Measurements from ENCODE around the gene FYB1. TPM values are rescaled to one million over a fixed set of nuclear protein-coding genes. Genes with fewer than 3 reads are reported as not detected.
A peak's percentile ranks its signal among the peaks of the same experiment; 100 is the strongest.

Gene FYB1
- total and polyA plus RNA-seq, 2 donors (not counting 1 experiment from before 2014, with no cell fraction given): not detected

- no peak overlapping the region for H3K9ac ChIP-seq (ENCODE audit: insufficient read depth, low read length)
- no peak for TF ChIP-seq EZH2 (IDR thresholded peaks at IDR 0.05; ENCODE audit: low read length, missing control alignments)
- TF ChIP-seq CTCF (conservative IDR thresholded peaks at IDR 0.05 in 1 of 2, IDR thresholded peaks at IDR 0.05 in 1 of 2; ENCODE audit: low read depth in 1 of 2, low read length in 2 of 2): no peak
- no peaks in the 10 kb centered on the region for H3K27me3 ChIP-seq (ENCODE audit: control insufficient read depth, insufficient read depth, low read length)
- no peaks in the 10 kb centered on the region for H3K4me1 ChIP-seq (ENCODE audit: control insufficient read depth, extremely low read depth, insufficient read depth, low read length)
- H3K4me3 ChIP-seq (replicated peaks in 1 of 4; ENCODE audit: control extremely low read depth in 1 of 4, insufficient read depth in 1 of 4, low read depth in 3 of 4, low read length in 4 of 4): no peak overlapping the region
- H3K36me3 ChIP-seq (ENCODE audit: control insufficient read depth, insufficient read depth, low read length): no peaks in the 10 kb centered on the region
- no peaks in the 10 kb centered on the region for H3K79me2 ChIP-seq (ENCODE audit: control insufficient read depth, insufficient read depth, low read length)
- no peak for DNase-seq (ENCODE audit: low read depth in 2 of 2)
- no peaks in the 10 kb centered on the region for H3K9me3 ChIP-seq (ENCODE audit: control insufficient read depth, insufficient read depth, low read depth, low read length)
- no peak overlapping the region for H3K27ac ChIP-seq (ENCODE audit: insufficient read depth, low read length)
- H4K20me1 ChIP-seq (ENCODE audit: control insufficient read depth, extremely low read depth, insufficient read depth, low read length): no peaks in the 10 kb centered on the region
- H3K4me2 ChIP-seq (ENCODE audit: extremely low read depth, insufficient read depth, low read length): no peak overlapping the region
- no peak overlapping the region for H2AFZ ChIP-seq (ENCODE audit: low read length)
These were observed 51.4 kb downstream of the FYB1 start for GRCh38 chr5:39167972-39168342.

- Histone ChIP-seq H4K20me1 (ENCODE audit: control insufficient read depth, extremely low read depth, insufficient read depth, low read length) (no peaks in the 10 kb centered on the region), H3K4me3 (replicated peaks in 1 of 4; ENCODE audit: control extremely low read depth in 1 of 4, insufficient read depth in 1 of 4, low read depth in 3 of 4, low read length in 4 of 4) (no peak overlapping the region), H3K27ac (ENCODE audit: insufficient read depth, low read length) (no peak overlapping the region), H3K79me2 (ENCODE audit: control insufficient read depth, insufficient read depth, low read length) (no peaks in the 10 kb centered on the region), H3K36me3 (ENCODE audit: control insufficient read depth, insufficient read depth, low read length) (no peaks in the 10 kb centered on the region), H3K9me3 (ENCODE audit: control insufficient read depth, insufficient read depth, low read depth, low read length) (no peaks in the 10 kb centered on the region), H3K27me3 (ENCODE audit: control insufficient read depth, insufficient read depth, low read length) (no peaks in the 10 kb centered on the region), H3K9ac (ENCODE audit: insufficient read depth, low read length) (no peak overlapping the region), H3K4me2 (ENCODE audit: extremely low read depth, insufficient read depth, low read length) (no peak overlapping the region), H3K4me1 (ENCODE audit: control insufficient read depth, extremely low read depth, insufficient read depth, low read length) (no peaks in the 10 kb centered on the region), H2AFZ (ENCODE audit: low read length) (no peak overlapping the region)
- TF ChIP-seq CTCF (conservative IDR thresholded peaks at IDR 0.05 in 1 of 2, IDR thresholded peaks at IDR 0.05 in 1 of 2; ENCODE audit: low read depth in 1 of 2, low read length in 2 of 2) (no peak), EZH2 (IDR thresholded peaks at IDR 0.05; ENCODE audit: low read length, missing control alignments) (no peak)
- peak; percentile 14 to 22 for DNase-seq (ENCODE audit: low read depth in 2 of 2)
These were observed 52.0 kb downstream of the FYB1 start for GRCh38 chr5:39167141-39167971.

- no peak overlapping the region for H2AFZ ChIP-seq (ENCODE audit: low read length)
- H3K79me2 ChIP-seq (ENCODE audit: control insufficient read depth, insufficient read depth, low read length): no peaks in the 10 kb centered on the region
- no peaks in the 10 kb centered on the region for H3K27me3 ChIP-seq (ENCODE audit: control insufficient read depth, insufficient read depth, low read length)
- H3K4me1 ChIP-seq (ENCODE audit: control insufficient read depth, extremely low read depth, insufficient read depth, low read length): no peaks in the 10 kb centered on the region
- peak in 1 of 2 donors; percentile 17 for DNase-seq (ENCODE audit: low read depth in 2 of 2)
- no peak overlapping the region for H3K4me3 ChIP-seq (replicated peaks in 1 of 4; ENCODE audit: control extremely low read depth in 1 of 4, insufficient read depth in 1 of 4, low read depth in 3 of 4, low read length in 4 of 4)
- no peaks in the 10 kb centered on the region for H3K9me3 ChIP-seq (ENCODE audit: control insufficient read depth, insufficient read depth, low read depth, low read length)
- H3K36me3 ChIP-seq (ENCODE audit: control insufficient read depth, insufficient read depth, low read length): no peaks in the 10 kb centered on the region
- H3K4me2 ChIP-seq (ENCODE audit: extremely low read depth, insufficient read depth, low read length): no peak overlapping the region
- H4K20me1 ChIP-seq (ENCODE audit: control insufficient read depth, extremely low read depth, insufficient read depth, low read length): no peaks in the 10 kb centered on the region
- H3K9ac ChIP-seq (ENCODE audit: insufficient read depth, low read length): no peak overlapping the region
- no peak overlapping the region for H3K27ac ChIP-seq (ENCODE audit: insufficient read depth, low read length)
- no peak for TF ChIP-seq CTCF (conservative IDR thresholded peaks at IDR 0.05 in 1 of 2, IDR thresholded peaks at IDR 0.05 in 1 of 2; ENCODE audit: low read depth in 1 of 2, low read length in 2 of 2)
- TF ChIP-seq EZH2 (IDR thresholded peaks at IDR 0.05; ENCODE audit: low read length, missing control alignments): no peak
These were observed 54.6 kb downstream of the FYB1 start for GRCh38 chr5:39164529-39165402.

Data from fibroblast of lung (primary cell).